Mesendoderm (in vitro differentiated cells): Measurements from ENCODE around the gene IGDCC3.

Experiments
- DNase-seq: peaks from one replicate; pipeline ENCODE4 v3.0.0; 2013
- H2AK5ac ChIP-seq: 2 replicates; pipeline ENCODE4 v1.6.1; 2013; ENCODE audit warnings: low read length, inconsistent platforms
- H2BK120ac ChIP-seq: 2 replicates; pipeline ENCODE4 v1.6.1; 2013; ENCODE audit warnings: low read depth, mild to moderate bottlenecking, low read length, moderate library complexity, mixed read lengths
- H2BK15ac ChIP-seq: replicated peaks from 2 replicates; pipeline ENCODE4 v1.6.1; 2013; ENCODE audit warnings: low read depth, mild to moderate bottlenecking, moderate library complexity
- H2BK5ac ChIP-seq: 2 replicates; pipeline ENCODE4 v1.6.1; 2013; ENCODE audit warnings: low read length, inconsistent platforms
- H3K18ac ChIP-seq: 2 replicates; pipeline ENCODE4 v1.6.1; 2013; ENCODE audit warnings: mild to moderate bottlenecking, low read length, mixed read lengths
- H3K23ac ChIP-seq: one replicate; pipeline ENCODE4 v1.6.1; 2013; ENCODE audit warnings: low read length
- H3K27ac ChIP-seq: 2 replicates; pipeline ENCODE4 v1.5.1; 2013; ENCODE audit warnings: low read depth, mild to moderate bottlenecking, inconsistent platforms, low read length, moderate library complexity
- H3K27me3 ChIP-seq: 2 replicates; pipeline ENCODE4 v1.6.1; 2013; ENCODE audit warnings: low read length, control low read depth, mild to moderate bottlenecking, inconsistent platforms; ENCODE audit not compliant: insufficient read depth, poor library complexity
- H3K36me3 ChIP-seq: 2 replicates; pipeline ENCODE4 v1.6.1; 2013; ENCODE audit warnings: low read length, inconsistent platforms; ENCODE audit not compliant: control insufficient read depth, insufficient read depth
- H3K4ac ChIP-seq: one replicate; pipeline ENCODE4 v1.6.1; 2013; ENCODE audit warnings: low read depth, mild to moderate bottlenecking, low read length, moderate library complexity
- H3K4me1 ChIP-seq: 2 replicates; pipeline ENCODE4 v1.6.1; 2013; ENCODE audit warnings: low read depth, low read length, inconsistent platforms; ENCODE audit not compliant: control insufficient read depth
- H3K4me2 ChIP-seq: 2 replicates; pipeline ENCODE4 v1.6.1; 2013; ENCODE audit warnings: low read length
- H3K4me3 ChIP-seq: 2 replicates; pipeline ENCODE4 v1.5.1; 2013; ENCODE audit warnings: mild to moderate bottlenecking, low read length
- H3K56ac ChIP-seq: one replicate; pipeline ENCODE4 v1.6.1; 2013; ENCODE audit warnings: low read length
- H3K79me1 ChIP-seq: 2 replicates; pipeline ENCODE4 v1.6.1; 2013; ENCODE audit warnings: low read length, inconsistent platforms
- H3K79me2 ChIP-seq: 2 replicates; pipeline ENCODE4 v1.6.1; 2013; ENCODE audit warnings: mild to moderate bottlenecking, low read length; ENCODE audit not compliant: control insufficient read depth, insufficient read depth
- H3K9ac ChIP-seq: 2 replicates; pipeline ENCODE4 v1.6.1; 2013; ENCODE audit warnings: low read length, inconsistent platforms
- H4K5ac ChIP-seq: one replicate; pipeline ENCODE4 v1.6.1; 2013; ENCODE audit warnings: low read length
- H4K8ac ChIP-seq: one replicate; pipeline ENCODE4 v1.6.1; 2013; ENCODE audit warnings: low read depth, mild to moderate bottlenecking, control low read depth, low read length, moderate library complexity
- WGBS: extraction: QIAGEN DNeasy Blood & Tissue Kit; methylation state at CpG from one replicate; pipeline ENCODE4 v1.1.7; 2013; ENCODE audit warnings: low lambda C conversion rate, missing lambda C conversion rate; ENCODE audit not compliant: insufficient coverage; ENCODE audit errors: extremely low coverage; 5-methylcytosine and 5-hydroxymethylcytosine counted together

The IGDCC3 gene

DNA sequence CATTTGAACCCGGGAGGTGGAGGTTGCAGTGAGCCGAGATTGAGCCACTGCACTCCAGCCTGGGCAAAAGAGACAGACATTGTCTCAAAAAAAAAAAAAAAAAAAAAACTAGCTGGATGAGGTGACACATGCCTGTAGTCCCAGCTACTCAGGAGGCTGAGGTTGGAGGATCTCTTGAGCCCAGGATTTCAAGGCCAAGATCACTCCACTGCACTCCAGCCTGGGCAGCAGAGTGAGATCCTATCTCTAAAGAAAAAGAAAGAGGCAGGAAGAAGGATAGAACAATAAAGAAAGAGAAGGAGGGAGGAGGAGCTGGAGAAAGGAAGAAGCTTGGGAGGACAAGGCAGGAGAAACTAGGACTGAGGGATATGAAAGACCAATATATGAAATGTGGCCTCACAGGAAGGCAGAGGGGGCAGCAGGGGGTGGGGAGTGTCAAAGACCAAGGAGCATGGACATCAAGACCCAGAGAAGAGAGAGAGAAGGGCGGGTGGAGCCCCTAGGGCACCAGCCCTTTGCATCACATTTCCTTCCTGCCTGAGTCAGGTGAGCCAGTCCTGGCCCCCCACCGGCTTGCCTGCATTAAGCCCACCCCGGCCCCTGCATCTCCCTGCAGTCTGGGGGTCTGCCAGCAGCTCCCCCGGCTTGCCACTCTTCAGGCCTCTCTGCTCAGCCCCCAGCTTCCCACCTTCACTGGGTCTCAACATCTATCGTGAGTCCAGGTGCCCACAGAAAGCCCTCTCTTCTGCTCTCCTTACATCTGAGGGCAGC lies 11.5 kb downstream of the IGDCC3 start:
- Histone ChIP-seq H3K4me1 (peaks cover 24% of the 10 kb centered on the region), H2BK120ac (peak overlapping the region; percentile 17), H3K27ac (peak overlapping the region; percentile 60), H3K79me2 (peaks cover 3% of the 10 kb centered on the region), H4K5ac (no peak overlapping the region), H3K56ac (peak overlapping the region; percentile 65), H3K36me3 (no peaks in the 10 kb centered on the region), H2BK15ac (no peak overlapping the region), H3K4me3 (no peak overlapping the region), H2AK5ac (peak overlapping the region; percentile 78), H3K79me1 (peaks cover 5% of the 10 kb centered on the region), H3K18ac (peak overlapping the region; percentile 54), H4K8ac (no peak overlapping the region), H3K27me3 (no peaks in the 10 kb centered on the region), H3K4me2 (no peak overlapping the region), H3K4ac (peak overlapping the region; percentile 61), H2BK5ac (peak overlapping the region; percentile 73), H3K9ac (no peak overlapping the region), H3K23ac (no peak overlapping the region)
- no CpG with 5 or more reads among the region's 7 CpGs for WGBS
- peak; percentile 38 for DNase-seq

DNA sequence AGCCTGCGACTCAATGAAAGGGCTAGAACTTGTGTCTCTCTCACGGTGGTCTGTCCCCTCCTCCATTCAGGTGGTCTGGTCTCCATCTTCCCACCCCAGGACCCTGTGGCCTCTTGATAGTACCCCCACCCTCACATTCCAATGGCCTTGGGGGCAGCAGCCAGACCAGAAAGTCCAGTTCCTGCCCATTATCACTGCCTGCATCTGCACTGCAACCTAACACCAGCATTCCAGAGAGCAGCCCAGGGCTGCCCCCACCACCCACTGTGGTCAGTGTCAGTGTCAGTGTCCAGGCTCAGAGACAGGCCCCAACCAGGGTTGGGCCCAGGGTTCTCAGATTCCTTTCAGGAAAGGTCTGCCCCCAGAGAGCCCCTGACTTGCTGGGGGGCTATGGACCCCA lies 12.6 kb downstream of the IGDCC3 start:
- Histone ChIP-seq H3K27me3 (no peaks in the 10 kb centered on the region), H3K56ac (peak overlapping the region; percentile 17), H2BK15ac (no peak overlapping the region), H4K5ac (peak overlapping the region; percentile 21), H2BK120ac (no peak overlapping the region), H3K4me3 (no peak overlapping the region), H3K27ac (peak overlapping the region; percentile 63), H3K4me2 (peak overlapping the region; percentile 4), H2AK5ac (peak overlapping the region; percentile 33), H2BK5ac (peak overlapping the region; percentile 64), H3K79me2 (no peaks in the 10 kb centered on the region), H3K36me3 (no peaks in the 10 kb centered on the region), H4K8ac (no peak overlapping the region), H3K4me1 (peaks cover 24% of the 10 kb centered on the region), H3K9ac (peak overlapping the region; percentile 29), H3K18ac (peak overlapping the region; percentile 82), H3K23ac (no peak overlapping the region), H3K4ac (peak overlapping the region; percentile 95), H3K79me1 (no peaks in the 10 kb centered on the region)
- DNase-seq, result peak; percentile 92
- WGBS, result no CpG with 5 or more reads among the region's 2 CpGs

DNA sequence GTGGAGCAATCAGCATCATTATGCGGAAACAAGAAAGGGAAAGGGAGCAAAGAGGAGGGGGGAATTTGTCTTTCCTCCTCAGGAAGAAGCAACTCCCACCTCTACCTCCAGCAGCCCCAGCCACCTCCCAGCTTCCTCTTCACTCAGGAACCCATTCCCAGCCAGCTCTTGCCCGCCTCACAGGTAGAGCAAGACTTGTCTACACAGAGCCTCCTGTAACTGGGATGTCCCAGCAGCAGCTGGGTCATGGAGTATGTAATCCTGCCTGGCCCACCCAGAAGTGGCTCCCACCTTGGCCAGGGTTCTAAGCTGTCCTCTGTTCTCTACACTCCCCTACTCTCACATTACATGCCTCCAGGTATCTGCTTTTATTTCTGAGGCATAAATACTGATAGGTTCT lies 14.0 kb downstream of the IGDCC3 start:
- Histone ChIP-seq H3K4ac (no peak overlapping the region), H3K27ac (no peak overlapping the region)

DNA sequence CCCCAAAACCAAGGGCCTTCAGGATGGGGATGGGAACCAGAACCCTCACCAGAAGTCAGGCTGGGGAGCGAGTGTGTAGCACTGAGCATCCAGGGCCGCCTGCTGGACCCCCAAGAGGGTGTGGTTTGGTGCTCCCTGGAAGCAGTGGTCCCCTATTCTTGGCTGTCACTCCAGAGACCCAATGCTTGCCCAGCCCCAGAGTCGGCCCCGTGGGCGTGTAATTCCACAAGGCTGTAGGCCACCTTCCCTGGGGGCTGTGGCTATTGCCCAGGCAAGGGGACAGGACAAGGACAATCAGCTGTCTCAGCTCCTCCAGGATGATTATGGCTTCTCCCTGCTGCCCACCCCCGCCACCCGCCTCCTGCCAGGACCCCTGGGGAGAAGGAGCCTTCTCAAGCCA lies 14.5 kb downstream of the IGDCC3 start:
- WGBS, result no CpG with 5 or more reads among the region's 7 CpGs
- no peak for DNase-seq
- H2BK15ac ChIP-seq, result no peak overlapping the region
- H3K27ac ChIP-seq, result no peak overlapping the region
- H3K4me1 ChIP-seq, result peaks cover 12% of the 10 kb centered on the region
- peak overlapping the region; percentile 20 for H3K18ac ChIP-seq
- H3K36me3 ChIP-seq, result no peaks in the 10 kb centered on the region
- H3K27me3 ChIP-seq, result no peaks in the 10 kb centered on the region
- H3K79me1 ChIP-seq, result no peaks in the 10 kb centered on the region
- H3K4me3 ChIP-seq, result no peak overlapping the region
- no peak overlapping the region for H3K56ac ChIP-seq
- no peak overlapping the region for H2AK5ac ChIP-seq
- H2BK120ac ChIP-seq, result no peak overlapping the region
- H2BK5ac ChIP-seq, result no peak overlapping the region
- no peak overlapping the region for H4K5ac ChIP-seq
- H3K79me2 ChIP-seq, result no peaks in the 10 kb centered on the region
- no peak overlapping the region for H3K4ac ChIP-seq
- no peak overlapping the region for H3K4me2 ChIP-seq
- H3K23ac ChIP-seq, result no peak overlapping the region
- H4K8ac ChIP-seq, result no peak overlapping the region
- H3K9ac ChIP-seq, result no peak overlapping the region

More for the DNA sequence above, 14.0 kb downstream of the IGDCC3 start:
- Histone ChIP-seq H2BK5ac (no peak overlapping the region), H2BK120ac (no peak overlapping the region), H3K18ac (peak overlapping the region; percentile 4), H3K4me2 (no peak overlapping the region), H4K5ac (no peak overlapping the region), H3K79me1 (no peaks in the 10 kb centered on the region), H3K27me3 (no peaks in the 10 kb centered on the region), H3K36me3 (no peaks in the 10 kb centered on the region), H4K8ac (no peak overlapping the region), H3K4me3 (no peak overlapping the region), H3K56ac (peak overlapping the region; percentile 6), H2BK15ac (no peak overlapping the region), H3K9ac (no peak overlapping the region), H3K4me1 (peaks cover 17% of the 10 kb centered on the region), H2AK5ac (no peak overlapping the region), H3K23ac (no peak overlapping the region), H3K79me2 (no peaks in the 10 kb centered on the region)
- no CpG with 5 or more reads among the region's 2 CpGs for WGBS
- DNase-seq, result no peak

DNA sequence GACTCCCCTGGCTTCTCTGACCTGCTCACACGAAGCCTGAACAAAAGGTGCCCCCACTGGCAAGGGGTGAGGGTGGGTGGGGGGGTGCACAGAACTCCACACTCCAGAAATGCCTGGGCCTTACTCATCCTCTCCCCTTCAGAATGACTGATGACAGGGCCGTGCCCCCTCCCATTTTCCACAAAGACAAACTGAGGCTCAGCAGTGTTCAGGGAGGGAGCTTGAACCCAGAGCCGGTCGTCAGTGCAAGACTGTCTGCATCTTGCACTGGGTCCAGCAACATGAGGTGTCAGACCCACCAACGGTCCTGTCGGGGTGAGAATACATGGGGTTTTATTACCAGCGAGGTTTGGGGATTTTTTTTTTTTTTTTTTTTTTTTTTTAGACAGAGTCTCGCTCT lies 15.3 kb downstream of the IGDCC3 start:
- no peak overlapping the region for H2AK5ac ChIP-seq
- no peaks in the 10 kb centered on the region for H3K79me1 ChIP-seq
- no peak overlapping the region for H3K23ac ChIP-seq
- no peak overlapping the region for H4K8ac ChIP-seq
- no CpG with 5 or more reads among the region's 8 CpGs for WGBS
- H2BK120ac ChIP-seq, result no peak overlapping the region
- H3K18ac ChIP-seq, result no peak overlapping the region
- no peak overlapping the region for H3K4me3 ChIP-seq
- no peak for DNase-seq
- no peak overlapping the region for H2BK15ac ChIP-seq
- no peaks in the 10 kb centered on the region for H3K27me3 ChIP-seq
- H3K9ac ChIP-seq, result no peak overlapping the region
- peaks cover 8% of the 10 kb centered on the region for H3K4me1 ChIP-seq
- H3K4ac ChIP-seq, result no peak overlapping the region
- no peaks in the 10 kb centered on the region for H3K36me3 ChIP-seq
- no peak overlapping the region for H3K27ac ChIP-seq
- no peak overlapping the region for H2BK5ac ChIP-seq
- no peak overlapping the region for H4K5ac ChIP-seq
- no peaks in the 10 kb centered on the region for H3K79me2 ChIP-seq
- no peak overlapping the region for H3K4me2 ChIP-seq
- no peak overlapping the region for H3K56ac ChIP-seq
